Neuronal stem cell (in vitro differentiated cells): Measurements from ENCODE around the gene CLIC4.

ENCODE experiments used
- DNase-seq: peaks from one replicate; pipeline ENCODE4 v3.0.0-alpha.2; 2013; ENCODE audit warnings: low spot score
- H2AFZ ChIP-seq: one replicate; pipeline ENCODE4 v1.6.1; 2013; ENCODE audit warnings: mild to moderate bottlenecking, low read length, inconsistent platforms
- H2AK5ac ChIP-seq: 2 replicates; pipeline ENCODE4 v1.6.1; 2013; ENCODE audit warnings: low read depth, mild to moderate bottlenecking, inconsistent platforms, low read length, moderate library complexity, mixed read lengths
- H2BK120ac ChIP-seq: 2 replicates; pipeline ENCODE4 v1.6.1; 2013; ENCODE audit warnings: low read depth, mild to moderate bottlenecking, inconsistent platforms, low read length, moderate library complexity, mixed read lengths
- H2BK12ac ChIP-seq: one replicate; pipeline ENCODE4 v1.6.1; 2013; ENCODE audit warnings: low read length, inconsistent platforms
- H2BK15ac ChIP-seq: 2 replicates; pipeline ENCODE4 v1.6.1; 2013; ENCODE audit warnings: mild to moderate bottlenecking, low read length, inconsistent platforms, mixed read lengths
- H2BK5ac ChIP-seq: one replicate; pipeline ENCODE4 v1.6.1; 2013; ENCODE audit warnings: inconsistent platforms, mild to moderate bottlenecking, low read length, moderate library complexity
- H3K14ac ChIP-seq: one replicate; pipeline ENCODE4 v1.6.1; 2013; ENCODE audit warnings: low read length, inconsistent platforms
- H3K18ac ChIP-seq: 2 replicates; pipeline ENCODE4 v1.6.1; 2013; ENCODE audit warnings: low read length, inconsistent platforms
- H3K23ac ChIP-seq: 2 replicates; pipeline ENCODE4 v1.6.1; 2013; ENCODE audit warnings: low read depth, mild to moderate bottlenecking, mixed read lengths, low read length, inconsistent platforms; ENCODE audit not compliant: poor library complexity
- H3K27ac ChIP-seq: replicated peaks from 3 replicates; pipeline ENCODE4 v1.5.1; 2013; ENCODE audit warnings: low read length, inconsistent platforms
- H3K27me3 ChIP-seq, 3 experiments: 2 replicates each; pipeline ENCODE4 v1.6.1; 2013; ENCODE audit warnings: low read length in 3 of 3, mild to moderate bottlenecking in 2 of 3, inconsistent platforms in 1 of 3, low read depth in 1 of 3, mixed read lengths in 1 of 3, moderate library complexity in 1 of 3; ENCODE audit not compliant: control insufficient read depth in 3 of 3, insufficient read depth in 3 of 3
- H3K36me3 ChIP-seq, 2 donors: replicated peaks in 1 of 2; 2 replicates each; pipeline ENCODE4 v1.6.1; 2013; ENCODE audit warnings: low read length in 2 of 2; ENCODE audit not compliant: control insufficient read depth in 2 of 2, insufficient read depth in 2 of 2
- H3K4ac ChIP-seq: 2 replicates; pipeline ENCODE4 v1.6.1; 2013; ENCODE audit warnings: inconsistent platforms, mild to moderate bottlenecking, low read length, moderate library complexity
- H3K4me1 ChIP-seq, 2 donors: 1 replicate in 1 of 2; 2 replicates in 1 of 2; pipeline ENCODE4 v1.6.1; 2013; ENCODE audit warnings: low read length in 2 of 2, low read depth in 1 of 2; ENCODE audit not compliant: control insufficient read depth in 2 of 2, insufficient read depth in 1 of 2
- H3K4me2 ChIP-seq: one replicate; pipeline ENCODE4 v1.6.1; 2013; ENCODE audit warnings: mild to moderate bottlenecking, low read length, inconsistent platforms; ENCODE audit not compliant: insufficient read depth, poor library complexity, severe bottlenecking
- H3K4me3 ChIP-seq, 2 donors: 2 replicates each; pipeline ENCODE4 v1.5.1; 2013; ENCODE audit warnings: low read length in 2 of 2, mild to moderate bottlenecking in 2 of 2, inconsistent platforms in 1 of 2, moderate library complexity in 1 of 2
- H3K79me1 ChIP-seq: one replicate; pipeline ENCODE4 v1.6.1; 2013; ENCODE audit warnings: low read depth, mild to moderate bottlenecking, inconsistent platforms, low read length, moderate library complexity
- H3K9ac ChIP-seq: one replicate; pipeline ENCODE4 v1.6.1; 2013; ENCODE audit warnings: mild to moderate bottlenecking, low read depth, low read length, inconsistent platforms; ENCODE audit not compliant: poor library complexity
- H3K9me3 ChIP-seq, 2 donors: replicated peaks in 1 of 2; 2 replicates each; pipeline versions ENCODE3 to v1.6.1; 2013; ENCODE audit warnings: low read length in 2 of 2, mild to moderate bottlenecking in 2 of 2, inconsistent platforms in 1 of 2, low read depth in 1 of 2, mixed read lengths in 1 of 2, moderate library complexity in 1 of 2; ENCODE audit not compliant: control insufficient read depth in 2 of 2, insufficient read depth in 1 of 2
- H4K8ac ChIP-seq: one replicate; pipeline ENCODE4 v1.6.1; 2013; ENCODE audit warnings: low read depth, mild to moderate bottlenecking, inconsistent platforms, low read length, moderate library complexity
- H4K91ac ChIP-seq: one replicate; pipeline ENCODE4 v1.6.1; 2013; ENCODE audit warnings: low read length, low read depth, mild to moderate bottlenecking, inconsistent platforms; ENCODE audit not compliant: poor library complexity
- WGBS, 2 donors: extraction: QIAGEN DNeasy Blood & Tissue Kit; methylation state at CpG; one replicate each; pipeline ENCODE4 v1.1.7; 2013; ENCODE audit warnings: missing lambda C conversion rate in 2 of 2, mixed read lengths in 1 of 2; ENCODE audit not compliant: insufficient read length in 2 of 2, insufficient replicate concordance in 1 of 2; ENCODE audit errors: extremely low coverage in 2 of 2; 5-methylcytosine and 5-hydroxymethylcytosine counted together

The CLIC4 gene

DNA sequence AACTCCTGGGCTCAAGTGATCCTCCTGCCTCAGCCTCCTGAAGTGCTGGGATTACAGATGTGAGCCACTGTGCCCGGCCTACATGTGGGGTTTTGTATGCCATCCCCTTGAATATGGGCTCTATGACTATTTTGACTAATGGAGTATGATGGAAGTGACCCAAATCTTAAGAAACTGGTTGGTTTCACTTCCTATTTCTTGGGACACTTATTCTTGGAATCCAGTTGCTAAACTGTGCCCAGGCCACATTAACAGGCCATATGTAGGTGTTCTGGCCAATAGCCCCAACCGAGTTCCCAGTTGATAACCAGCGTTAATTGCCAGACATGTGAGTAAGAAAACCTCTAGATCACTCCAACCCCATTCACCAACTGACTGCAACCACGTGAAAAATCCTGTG, 36.3 kb upstream of the CLIC4 start:
- WGBS, 2 donors, result no CpG with 5 or more reads among the region's 4 CpGs
- no peak overlapping the region for H3K4ac ChIP-seq

GRCh38 chr1:24709791-24710441, 35.3 kb upstream of the CLIC4 start:
- no peak overlapping the region for H2AK5ac ChIP-seq
- H3K27me3 ChIP-seq, result peaks cover 0 to 1% (median 0%) of the 10 kb centered on the region in 3 experiments
- H2AFZ ChIP-seq, result no peak overlapping the region
- H3K18ac ChIP-seq, result no peak overlapping the region
- no peak for DNase-seq
- H2BK120ac ChIP-seq, result no peak overlapping the region
- H3K14ac ChIP-seq, result no peak overlapping the region
- H3K4me1 ChIP-seq, result peaks cover 4 to 9% of the 10 kb centered on the region in 2 donors
- no peak overlapping the region for H2BK5ac ChIP-seq
- no CpG with 5 or more reads among the region's 5 CpGs for WGBS, 2 donors
- H3K23ac ChIP-seq, result no peak overlapping the region
- no peak overlapping the region for H2BK15ac ChIP-seq
- H3K79me1 ChIP-seq, result no peaks in the 10 kb centered on the region
- H4K8ac ChIP-seq, result no peak overlapping the region
- no peak overlapping the region for H3K9ac ChIP-seq
- H2BK12ac ChIP-seq, result no peak overlapping the region
- H3K4me2 ChIP-seq, result no peak overlapping the region
- no peaks in the 10 kb centered on the region for H3K36me3 ChIP-seq
- no peaks in the 10 kb centered on the region for H3K9me3 ChIP-seq
- H3K4me3 ChIP-seq, result no peak overlapping the region
- H3K27ac ChIP-seq, result no peak overlapping the region
- H4K91ac ChIP-seq, result no peak overlapping the region
- H3K4ac ChIP-seq, result no peak overlapping the region

More for the DNA sequence above, 36.3 kb upstream of the CLIC4 start:
- H2BK120ac ChIP-seq, result no peak overlapping the region
- H3K79me1 ChIP-seq, result no peaks in the 10 kb centered on the region
- H3K18ac ChIP-seq, result no peak overlapping the region
- H3K36me3 ChIP-seq, result no peaks in the 10 kb centered on the region
- no peak overlapping the region for H2BK12ac ChIP-seq
- no peak overlapping the region for H4K8ac ChIP-seq
- no peaks in the 10 kb centered on the region for H3K9me3 ChIP-seq
- H3K4me1 ChIP-seq, result peaks cover 9 to 15% of the 10 kb centered on the region in 2 donors
- no peak overlapping the region for H2AFZ ChIP-seq
- no peak overlapping the region for H2AK5ac ChIP-seq
- DNase-seq, result no peak
- H3K14ac ChIP-seq, result no peak overlapping the region
- H3K4me3 ChIP-seq, result no peak overlapping the region
- H2BK15ac ChIP-seq, result no peak overlapping the region
- no peak overlapping the region for H4K91ac ChIP-seq
- no peak overlapping the region for H3K27ac ChIP-seq
- H3K27me3 ChIP-seq, result no peaks in the 10 kb centered on the region
- H3K23ac ChIP-seq, result no peak overlapping the region
- H3K9ac ChIP-seq, result no peak overlapping the region
- no peak overlapping the region for H2BK5ac ChIP-seq
- H3K4me2 ChIP-seq, result no peak overlapping the region

DNA sequence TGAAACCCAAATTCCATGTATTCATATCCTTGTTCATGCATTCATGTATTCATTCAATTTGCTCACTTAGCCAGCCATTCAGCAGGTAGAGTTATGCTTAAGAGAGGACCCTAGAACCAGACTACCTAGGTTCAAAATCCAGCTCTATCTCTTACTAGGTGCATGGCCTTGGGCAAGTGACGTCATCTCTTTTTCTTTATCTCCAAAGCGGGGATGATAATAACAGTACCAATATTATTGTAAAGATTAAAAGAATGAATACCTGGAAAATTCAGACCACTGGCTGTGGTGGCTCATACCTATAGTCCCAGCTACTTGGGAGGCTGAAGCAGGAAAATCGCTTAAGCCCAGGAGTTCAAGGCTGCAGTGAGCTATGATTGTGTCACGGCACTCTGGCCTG, 33.9 kb upstream of the CLIC4 start:
- no peak overlapping the region for H3K18ac ChIP-seq
- no peaks in the 10 kb centered on the region for H3K4me1 ChIP-seq
- H2BK15ac ChIP-seq, result no peak overlapping the region
- H4K91ac ChIP-seq, result no peak overlapping the region
- H2AK5ac ChIP-seq, result no peak overlapping the region
- H3K79me1 ChIP-seq, result no peaks in the 10 kb centered on the region
- no peak overlapping the region for H3K23ac ChIP-seq
- no peaks in the 10 kb centered on the region for H3K9me3 ChIP-seq
- H3K9ac ChIP-seq, result no peak overlapping the region
- no peak overlapping the region for H3K14ac ChIP-seq
- no peak for DNase-seq
- no peak overlapping the region for H2AFZ ChIP-seq
- H4K8ac ChIP-seq, result no peak overlapping the region
- H3K4me3 ChIP-seq, result no peak overlapping the region
- no peak overlapping the region for H3K4ac ChIP-seq
- H2BK5ac ChIP-seq, result no peak overlapping the region
- H3K27me3 ChIP-seq, result peaks cover 0 to 3% (median 0%) of the 10 kb centered on the region in 3 experiments
- no peak overlapping the region for H3K4me2 ChIP-seq
- no CpG with 5 or more reads among the region's 4 CpGs for WGBS, 2 donors
- H3K36me3 ChIP-seq, result no peaks in the 10 kb centered on the region
- H3K27ac ChIP-seq, result no peak overlapping the region
- H2BK120ac ChIP-seq, result no peak overlapping the region
- H2BK12ac ChIP-seq, result no peak overlapping the region

DNA sequence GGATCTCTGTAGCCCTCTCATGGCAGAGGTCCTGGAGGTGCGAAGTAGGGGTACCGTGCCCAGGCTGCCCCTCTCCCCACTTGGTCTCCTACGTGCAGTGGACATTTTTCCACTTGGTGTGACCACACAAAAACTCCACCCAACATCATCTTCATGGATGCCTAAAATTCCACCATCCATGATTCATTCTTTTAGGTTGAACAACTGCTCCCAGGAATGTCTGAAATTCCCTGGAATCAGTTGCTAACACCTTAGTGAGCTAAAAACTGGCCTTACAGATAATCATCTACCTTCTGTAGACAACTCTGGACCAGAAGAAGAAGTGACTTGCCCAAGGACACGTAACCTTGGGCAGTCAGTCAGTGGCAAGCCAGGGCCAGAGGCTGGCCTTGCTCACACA, 32.1 kb upstream of the CLIC4 start:
- Histone ChIP-seq H3K4ac (no peak overlapping the region), H3K27ac (no peak overlapping the region), H2BK12ac (no peak overlapping the region), H3K14ac (no peak overlapping the region), H2BK120ac (no peak overlapping the region), H2AK5ac (peak overlapping the region; percentile 49), H3K4me3 (peak overlapping the region in 1 of 2 donors; percentile 26), H2BK15ac (no peak overlapping the region), H3K4me2 (no peak overlapping the region), H2BK5ac (no peak overlapping the region), H3K23ac (no peak overlapping the region), H3K18ac (peak overlapping the region; percentile 12), H4K91ac (no peak overlapping the region), H3K9ac (no peak overlapping the region), H3K36me3 (no peaks in the 10 kb centered on the region), H3K4me1 (no peaks in the 10 kb centered on the region), H2AFZ (no peak overlapping the region), H3K9me3 (no peaks in the 10 kb centered on the region), H4K8ac (no peak overlapping the region), H3K27me3 (peaks cover 0 to 3% (median 0%) of the 10 kb centered on the region in 3 experiments), H3K79me1 (no peaks in the 10 kb centered on the region)
- WGBS, 2 donors, result no CpG with 5 or more reads among the region's 4 CpGs
- DNase-seq, result no peak
